GM21515 (cell line): ENCODE results near the gene STAT3.
A peak's percentile ranks its signal among the peaks of the same experiment; 100 is the strongest.
"Not testable (repeated sequence)": the region's sequence is repeated elsewhere in the genome, so short reads cannot be mapped to it uniquely, and the experiment has no call there.

ENCODE experiments used
- ATAC-seq: cut with Tn5 transposase; IDR thresholded peaks from one replicate; pipeline ENCODE4 v1.9.1; 2021; ENCODE audit not compliant: unreplicated experiment

The STAT3 gene

DNA sequence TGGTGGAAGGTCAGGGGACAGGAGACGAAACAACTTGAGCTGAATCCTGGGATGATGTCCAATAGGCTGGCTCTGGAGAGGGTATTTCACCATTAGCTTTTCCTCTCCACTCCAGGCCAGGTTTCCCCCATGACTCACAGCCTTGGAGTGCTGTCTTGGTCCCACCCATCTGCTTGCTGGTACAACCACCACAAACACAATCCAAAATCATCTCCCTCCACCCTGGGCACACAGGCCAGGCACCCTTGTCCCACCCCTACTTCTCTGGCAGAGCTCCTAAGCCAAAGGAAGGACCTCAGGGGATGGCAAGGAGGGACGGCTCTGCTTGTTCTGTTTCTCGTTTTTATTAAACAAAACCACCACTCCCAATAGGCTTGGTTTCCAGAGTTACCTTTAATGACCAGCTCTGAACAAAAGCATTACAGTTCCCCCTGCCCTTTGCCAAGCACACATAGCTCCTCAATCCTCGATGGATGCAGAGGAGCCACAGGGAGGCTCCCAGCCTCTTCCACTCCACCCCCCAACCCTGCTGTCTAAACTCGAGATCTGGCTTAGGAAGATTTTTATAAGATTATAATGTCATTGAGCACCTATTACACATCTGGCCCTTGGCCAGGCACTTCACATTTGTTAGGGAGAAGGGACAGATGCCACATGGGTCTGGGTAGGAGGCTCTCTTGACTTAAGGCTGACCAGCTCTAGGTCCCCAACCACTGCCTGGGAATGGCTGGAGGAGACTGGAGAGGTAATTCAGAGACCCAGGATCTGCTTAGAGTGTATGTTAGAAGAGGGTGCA lies 21.5 kb upstream of the STAT3 start:
- ATAC-seq: no peak

DNA sequence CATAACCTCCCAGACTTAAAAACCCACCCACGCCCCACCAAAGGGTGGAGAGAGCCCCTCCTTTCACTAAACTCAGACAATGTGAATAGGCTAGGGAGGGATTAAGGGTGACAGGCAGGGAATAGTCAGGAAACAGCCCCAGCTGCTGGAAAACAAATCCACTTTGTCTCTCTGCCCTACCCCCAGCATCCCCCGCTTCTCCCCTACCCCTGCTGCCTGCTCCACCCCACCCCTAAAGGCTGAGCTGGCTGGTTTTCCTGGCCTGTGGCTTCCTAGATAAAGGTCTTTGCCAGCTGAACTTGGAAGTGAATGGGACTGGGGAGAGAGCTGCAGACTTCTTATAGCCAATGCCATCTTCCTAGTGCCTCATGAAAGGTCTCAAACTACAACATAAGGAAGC lies 19.8 kb upstream of the STAT3 start:
- no peak for ATAC-seq

DNA sequence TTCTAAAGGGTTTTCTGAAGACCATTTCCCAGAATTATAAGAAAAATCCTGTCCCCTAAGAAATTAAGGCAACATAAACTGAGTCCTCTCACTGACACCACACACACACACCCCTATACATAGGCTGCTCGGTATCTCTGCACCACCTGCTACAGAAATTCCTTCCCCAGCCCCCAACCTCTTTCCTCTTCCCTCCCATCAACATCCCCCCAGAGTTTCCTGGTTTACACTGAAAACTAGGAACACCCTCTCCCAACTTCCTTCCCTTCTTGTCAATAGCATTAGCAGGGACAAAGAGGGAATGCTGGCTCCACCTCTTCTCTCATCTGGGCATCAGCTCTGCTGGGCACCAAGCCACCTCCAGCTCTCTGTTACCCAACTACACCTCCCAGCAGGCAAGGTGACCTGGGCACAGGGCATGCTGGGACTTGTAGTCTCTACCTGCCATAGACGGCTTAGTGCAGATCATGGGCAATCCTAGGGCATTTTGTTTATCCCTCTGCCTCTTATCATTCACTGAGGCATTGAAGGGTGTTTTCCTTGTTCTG lies 19.1 kb upstream of the STAT3 start:
- ATAC-seq: no peak

DNA sequence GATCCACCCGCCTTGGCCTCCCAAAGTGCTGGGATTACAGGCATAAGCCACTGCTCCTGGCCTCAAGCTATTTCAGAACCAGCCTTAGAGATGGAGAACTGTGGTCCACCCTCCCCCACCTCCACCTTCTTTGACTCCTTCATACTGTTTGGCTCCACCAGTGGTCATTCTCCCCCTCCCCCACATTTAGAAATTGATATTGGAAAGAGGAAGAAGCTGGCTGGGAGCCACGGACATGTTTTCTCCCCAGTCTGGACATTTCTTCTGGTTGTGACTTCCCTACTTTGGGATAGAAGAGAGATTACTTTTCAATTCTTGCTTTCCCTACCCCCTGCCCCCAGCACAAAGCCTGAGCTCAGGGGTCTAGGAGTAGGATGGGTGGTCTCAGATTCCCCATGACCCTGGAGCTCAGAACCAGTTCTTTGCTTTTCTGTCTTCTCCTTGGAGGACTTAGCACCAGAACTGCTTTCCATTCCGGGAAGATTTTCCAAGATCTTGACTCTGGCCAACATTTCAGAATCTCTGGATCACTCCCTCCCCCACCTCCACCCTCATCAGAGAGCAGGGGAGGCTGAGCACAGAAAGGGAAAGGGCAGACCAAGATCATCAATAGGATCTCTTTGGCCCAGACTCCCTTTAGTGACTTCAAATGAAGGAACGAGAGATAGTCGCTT lies 18.5 kb upstream of the STAT3 start:
- ATAC-seq: no peak

DNA sequence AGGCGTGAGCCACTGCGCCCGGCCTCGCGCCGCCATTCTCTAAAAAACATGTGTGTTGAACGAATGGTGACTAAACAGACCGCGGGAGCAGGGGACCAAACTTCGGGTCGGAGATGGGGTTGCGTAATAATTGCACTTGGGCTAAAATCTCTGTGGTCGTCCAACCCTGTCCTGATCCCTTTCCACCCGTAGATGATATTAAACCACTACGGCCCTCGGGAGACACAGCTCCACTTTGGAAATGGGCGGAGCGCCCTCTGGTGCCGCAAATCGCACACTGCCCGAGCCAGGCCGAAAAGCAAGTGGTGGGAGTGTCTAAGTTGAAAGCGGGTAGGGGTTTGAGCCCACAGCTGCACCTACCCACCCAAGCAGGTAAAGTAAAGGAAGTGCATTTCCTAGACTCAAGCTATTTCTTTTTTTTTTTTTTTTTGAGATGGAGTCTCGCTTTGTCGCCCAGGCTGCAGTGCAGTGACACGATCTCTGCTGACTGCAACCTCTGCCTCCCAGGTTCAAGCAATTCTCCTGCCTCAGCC lies 17.8 kb upstream of the STAT3 start:
- no peak for ATAC-seq

DNA sequence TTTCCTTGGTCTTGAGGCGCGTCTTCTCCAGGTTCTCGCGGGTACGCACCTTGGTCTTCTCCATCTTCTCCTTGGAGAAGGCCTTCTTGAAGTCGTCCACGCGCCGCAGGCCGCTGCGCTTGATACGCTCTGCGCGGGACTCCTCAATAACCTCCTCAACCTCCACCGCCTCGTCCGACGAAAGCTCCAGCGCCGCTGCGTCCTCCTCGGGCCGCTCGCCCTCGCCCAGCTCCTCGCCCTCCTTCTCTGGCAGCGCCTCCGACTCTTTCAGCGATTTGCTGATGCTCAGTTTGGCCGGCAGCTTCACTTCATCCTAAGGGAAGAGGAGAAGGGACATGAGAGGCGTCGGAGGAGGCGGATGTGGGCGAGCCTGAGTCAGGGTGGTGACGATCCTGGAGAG lies 16.8 kb upstream of the STAT3 start:
- no peak for ATAC-seq

DNA sequence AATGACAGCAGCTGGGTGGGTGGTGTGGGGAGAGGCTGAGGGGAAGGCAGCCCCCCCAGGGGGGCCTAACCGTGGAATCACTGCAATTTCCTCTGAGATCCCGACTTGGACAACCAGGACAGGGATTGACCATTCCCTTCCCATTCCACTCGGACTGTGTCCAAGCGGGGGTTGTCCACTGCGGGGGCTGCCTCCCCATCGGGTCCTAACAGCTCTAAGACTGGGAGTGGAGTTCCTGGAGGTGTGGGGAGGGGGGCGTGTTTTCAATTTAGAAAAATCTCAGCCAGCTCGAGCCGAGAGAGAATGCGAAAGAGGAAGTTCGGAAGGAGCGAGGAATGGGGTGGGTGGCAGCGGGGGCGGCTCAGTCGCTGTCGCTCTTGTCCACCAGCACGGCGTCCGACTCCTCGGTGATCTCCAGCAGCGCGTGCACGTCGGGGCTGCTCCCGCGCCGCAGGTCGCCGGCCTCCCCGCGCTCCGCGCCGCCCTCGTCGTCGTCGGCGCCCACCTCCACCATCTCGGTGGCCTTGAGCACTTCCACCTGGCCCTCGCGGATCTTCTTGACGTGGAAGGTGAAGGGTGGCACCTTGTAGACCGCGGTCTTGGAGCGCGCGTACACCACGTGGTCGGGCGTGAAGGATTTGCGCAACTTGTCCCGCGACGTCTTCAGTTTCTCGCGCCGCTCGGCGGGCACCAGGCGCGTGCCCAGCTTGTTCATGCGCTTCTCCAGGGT lies 16.2 kb upstream of the STAT3 start:
- no peak for ATAC-seq

DNA sequence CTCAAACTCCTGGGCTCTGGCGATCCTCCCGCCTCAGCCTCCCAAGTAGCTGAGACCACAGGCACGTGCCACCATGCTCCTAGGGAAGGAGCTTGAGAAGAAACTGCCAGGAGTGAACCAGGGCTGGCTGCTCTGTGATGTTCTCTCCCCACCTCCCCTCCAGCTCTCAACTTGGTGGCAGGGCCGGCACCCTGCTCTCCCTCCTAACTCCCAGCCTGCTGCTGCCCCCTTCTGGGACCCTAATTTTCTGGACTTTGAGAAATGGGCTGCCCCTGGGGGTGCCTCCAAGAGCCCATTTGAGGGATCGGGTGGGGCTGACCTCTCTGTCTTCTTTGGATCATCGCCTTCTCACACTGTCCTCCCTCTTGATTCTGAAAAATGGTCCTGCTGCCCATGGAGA lies 14.9 kb upstream of the STAT3 start:
- no peak for ATAC-seq

DNA sequence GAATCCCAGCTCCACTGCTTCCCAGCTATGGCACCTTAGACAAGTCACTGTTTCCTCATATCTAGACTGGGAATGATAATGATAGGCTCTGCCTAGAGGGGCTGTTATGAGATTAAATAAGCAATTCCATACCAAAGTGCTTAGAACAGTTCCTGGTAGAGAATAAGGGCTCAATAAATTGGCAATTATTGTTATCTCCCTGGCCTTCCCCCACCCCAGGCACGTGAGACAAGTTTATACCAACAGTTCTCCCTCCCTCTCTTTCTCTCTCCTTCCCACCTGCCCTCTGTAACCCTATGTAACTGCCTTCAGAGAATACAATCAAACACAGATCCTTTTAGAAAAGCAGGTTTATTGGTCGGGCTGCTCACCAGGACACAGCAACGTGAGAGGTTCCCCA lies 13.9 kb upstream of the STAT3 start:
- ATAC-seq: no peak

DNA sequence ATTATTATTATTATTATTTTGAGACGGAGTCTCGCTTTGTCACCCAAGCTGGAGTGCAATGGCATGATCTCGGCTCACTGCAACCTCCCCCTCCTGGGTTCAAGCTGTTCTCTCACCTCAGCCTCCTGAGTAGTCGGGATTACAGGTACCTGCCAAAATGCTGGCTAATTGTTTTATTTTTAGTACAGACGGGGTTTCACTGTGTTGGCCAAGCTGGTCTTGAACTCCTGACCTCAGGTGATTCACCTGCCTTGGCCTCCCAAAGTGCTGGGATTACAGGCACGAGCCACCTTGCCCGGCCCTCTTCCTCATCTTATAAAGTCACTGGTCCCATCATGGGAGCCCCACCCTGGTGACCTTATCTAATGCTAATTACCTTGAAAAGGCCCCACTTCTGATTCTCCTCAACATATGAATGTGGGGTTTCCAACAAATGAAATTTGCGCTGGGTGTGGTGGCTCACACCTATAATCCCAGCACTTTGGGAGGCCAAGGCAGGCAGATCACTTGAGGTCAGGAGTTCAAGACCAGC lies 12.7 kb upstream of the STAT3 start:
- ATAC-seq: not testable (repeated sequence)

DNA sequence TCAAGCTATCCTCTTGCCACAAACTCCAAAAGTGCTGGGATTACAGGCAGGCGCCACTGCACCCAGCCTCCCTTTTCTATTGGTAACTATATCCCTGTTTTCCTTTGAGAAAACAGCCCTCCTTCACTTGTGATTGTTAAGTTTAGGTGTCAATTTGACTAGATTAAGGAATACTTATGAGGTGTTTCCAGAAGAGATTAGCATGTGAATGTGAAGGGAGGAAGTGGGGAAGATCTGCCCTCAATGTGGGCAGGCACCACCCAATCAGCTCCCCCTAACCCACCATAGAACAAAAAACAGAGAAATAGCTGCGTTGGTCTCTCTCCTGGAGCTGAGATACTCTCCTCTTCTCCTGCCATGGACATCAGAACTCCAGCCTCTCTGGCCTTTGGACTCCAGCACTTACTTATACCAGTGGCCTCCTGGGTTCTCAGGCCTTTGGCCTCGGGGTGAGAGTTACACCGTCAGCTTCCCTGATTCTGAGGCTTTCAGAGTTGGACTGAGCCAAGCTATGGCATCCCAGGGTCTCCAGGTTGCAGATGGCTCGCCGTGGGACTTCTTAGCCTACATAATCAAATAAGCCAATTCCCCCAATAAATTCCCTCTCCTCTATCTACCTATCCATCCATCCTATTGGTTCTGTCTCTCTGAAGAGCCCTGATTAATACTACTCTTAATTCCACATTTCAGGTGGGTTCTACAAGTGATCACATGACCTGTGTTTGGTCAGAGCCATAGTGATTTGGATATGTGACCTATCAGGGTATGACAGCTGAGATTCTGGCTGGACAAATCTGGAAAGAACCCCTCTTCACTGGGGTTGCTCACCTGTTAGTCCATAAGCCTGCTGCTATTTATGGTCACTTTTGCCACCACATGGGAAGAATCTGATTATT lies 12.0 kb upstream of the STAT3 start:
- no peak for ATAC-seq

DNA sequence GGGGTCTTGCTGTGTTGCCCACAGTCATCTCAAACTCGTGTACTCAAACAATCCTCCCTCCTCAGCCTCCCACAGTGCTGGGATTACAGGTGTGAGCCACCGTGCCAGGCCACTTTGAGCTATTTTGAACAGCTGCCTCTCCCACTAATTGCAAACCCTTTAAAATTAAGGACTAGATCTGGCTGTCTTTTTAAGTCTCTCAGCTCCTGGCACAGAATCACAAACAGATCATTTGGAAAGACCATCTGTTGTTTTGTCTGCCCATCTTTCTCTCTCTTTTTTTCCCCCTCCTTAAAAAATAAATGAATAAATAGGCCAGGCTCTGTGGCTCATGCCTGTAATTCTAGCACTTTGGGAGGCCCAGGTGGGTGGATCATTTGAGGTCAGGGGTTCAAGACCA lies 10.9 kb upstream of the STAT3 start:
- ATAC-seq: no peak

DNA sequence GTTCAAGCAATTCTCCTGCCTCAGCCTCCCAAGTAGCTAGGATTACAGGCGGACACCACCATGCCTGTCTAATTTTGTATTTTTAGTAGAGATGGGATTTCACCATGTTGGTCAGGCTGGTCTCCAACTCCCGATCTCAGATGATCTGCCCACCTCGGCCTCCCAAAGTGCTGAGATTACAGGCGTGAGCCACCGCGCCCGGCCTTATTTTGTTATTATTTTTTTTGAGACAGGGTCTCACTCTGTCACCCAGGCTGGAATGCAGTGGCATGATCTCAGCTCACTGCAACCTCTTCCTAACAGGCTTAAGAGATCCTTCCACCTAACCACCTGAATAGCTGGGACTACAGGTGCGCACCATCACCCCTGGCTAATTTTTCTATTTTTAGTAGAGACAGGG lies 7.4 kb upstream of the STAT3 start:
- ATAC-seq: not testable (repeated sequence)

DNA sequence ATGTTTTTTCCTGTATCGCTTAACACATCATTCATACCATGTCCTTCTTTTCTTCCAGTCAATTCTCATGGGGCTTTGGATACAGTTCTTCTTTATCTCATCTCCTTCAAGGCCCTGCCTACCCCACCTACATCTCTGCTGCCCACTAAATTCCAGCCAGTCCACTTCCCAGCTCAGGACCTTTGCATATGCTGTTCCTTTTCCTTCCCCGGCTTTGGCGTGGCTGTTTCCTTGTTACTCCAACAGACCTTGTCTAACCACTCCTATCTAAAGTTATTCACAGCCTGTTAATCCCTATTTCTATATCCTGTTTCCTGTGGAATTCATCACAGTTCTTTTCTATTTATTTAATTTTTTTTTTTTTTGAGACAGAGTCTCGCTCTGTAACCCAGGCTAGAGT lies 6.6 kb upstream of the STAT3 start:
- no peak for ATAC-seq

DNA sequence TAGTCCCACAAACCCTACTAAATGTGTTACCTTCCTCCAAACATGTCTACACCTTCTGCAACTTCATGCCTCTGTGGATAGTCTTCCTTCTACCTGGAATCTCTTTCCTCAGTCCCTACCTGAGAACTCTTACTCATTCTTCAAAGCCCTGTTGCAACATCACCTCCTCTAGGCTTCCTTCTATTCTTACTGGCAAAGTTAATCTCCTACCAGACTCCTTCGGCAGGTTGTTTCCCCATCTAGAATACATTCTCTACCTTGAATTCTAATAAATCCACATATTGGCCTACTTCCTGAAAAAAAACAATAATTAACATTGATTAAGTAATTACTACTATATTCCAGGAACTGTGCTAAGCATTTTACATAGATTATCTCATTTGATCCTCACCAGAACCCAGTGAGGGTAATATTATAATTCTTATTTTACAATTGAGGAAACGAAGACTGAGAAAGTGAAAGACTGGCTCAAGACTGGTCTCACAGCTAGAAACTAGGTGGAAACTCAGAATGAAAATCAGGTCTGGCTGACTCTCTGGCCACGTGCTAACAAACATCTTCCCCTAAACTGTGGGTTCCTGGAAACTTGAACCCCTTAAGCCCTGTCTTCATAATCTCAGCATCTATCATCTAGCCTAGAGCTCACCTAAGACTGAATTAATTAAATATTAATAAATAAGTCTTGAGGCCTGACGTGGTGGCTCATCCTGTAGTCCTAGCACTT lies 4.6 kb upstream of the STAT3 start:
- ATAC-seq: no peak

DNA sequence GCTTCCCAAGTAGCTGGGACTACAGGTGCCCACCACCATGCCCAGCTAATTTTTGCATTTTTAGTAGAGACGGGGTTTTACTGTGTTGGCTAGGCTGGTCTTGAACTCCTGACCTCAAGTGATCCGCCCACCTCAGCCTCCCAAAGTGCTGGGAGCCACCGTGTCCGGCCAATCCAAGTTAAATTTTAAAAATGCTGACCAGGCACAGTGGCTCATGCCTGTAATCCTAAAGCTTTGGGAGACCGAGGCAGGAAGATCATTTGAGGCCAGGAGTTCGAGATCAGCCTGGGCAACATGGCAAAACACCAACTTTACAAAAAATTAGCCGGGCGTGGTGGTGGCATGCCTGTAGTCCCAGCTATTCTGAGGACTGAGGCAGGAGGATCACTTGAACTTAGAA lies 3.2 kb upstream of the STAT3 start:
- ATAC-seq: not testable (repeated sequence)

DNA sequence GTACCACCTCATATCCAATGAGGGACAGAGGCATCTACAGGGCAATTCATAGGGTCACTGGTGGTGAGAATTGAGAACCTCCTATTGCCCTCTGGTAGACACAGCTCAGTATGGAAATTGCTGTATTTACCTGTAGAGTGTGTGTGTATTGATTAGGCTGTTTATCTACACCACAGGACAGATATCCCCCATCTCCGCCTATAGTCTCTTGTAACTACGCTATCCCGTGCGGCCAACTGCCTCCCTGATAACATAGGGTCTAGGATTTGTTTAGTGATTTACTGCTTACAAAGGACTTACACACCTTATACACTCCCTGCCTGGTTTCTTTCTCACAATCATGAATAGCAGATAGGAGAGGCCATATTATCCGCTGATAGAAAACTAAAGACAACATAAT lies 1.7 kb upstream of the STAT3 start:
- ATAC-seq: no peak

DNA sequence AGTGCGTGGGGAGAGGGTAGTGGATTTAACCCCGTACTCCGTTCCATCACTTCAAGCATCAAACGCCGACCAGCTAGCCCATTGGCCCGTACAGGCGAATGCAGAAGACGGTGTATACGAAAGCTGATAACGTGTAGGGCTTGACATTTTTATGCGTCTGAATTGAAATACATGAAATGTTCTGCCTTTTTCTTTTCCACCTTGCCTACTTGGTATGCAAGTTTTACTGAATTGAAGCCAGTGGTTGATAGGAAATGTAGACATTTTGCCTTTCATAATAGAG lies 834 bp upstream of the STAT3 start:
- ATAC-seq: no peak

DNA sequence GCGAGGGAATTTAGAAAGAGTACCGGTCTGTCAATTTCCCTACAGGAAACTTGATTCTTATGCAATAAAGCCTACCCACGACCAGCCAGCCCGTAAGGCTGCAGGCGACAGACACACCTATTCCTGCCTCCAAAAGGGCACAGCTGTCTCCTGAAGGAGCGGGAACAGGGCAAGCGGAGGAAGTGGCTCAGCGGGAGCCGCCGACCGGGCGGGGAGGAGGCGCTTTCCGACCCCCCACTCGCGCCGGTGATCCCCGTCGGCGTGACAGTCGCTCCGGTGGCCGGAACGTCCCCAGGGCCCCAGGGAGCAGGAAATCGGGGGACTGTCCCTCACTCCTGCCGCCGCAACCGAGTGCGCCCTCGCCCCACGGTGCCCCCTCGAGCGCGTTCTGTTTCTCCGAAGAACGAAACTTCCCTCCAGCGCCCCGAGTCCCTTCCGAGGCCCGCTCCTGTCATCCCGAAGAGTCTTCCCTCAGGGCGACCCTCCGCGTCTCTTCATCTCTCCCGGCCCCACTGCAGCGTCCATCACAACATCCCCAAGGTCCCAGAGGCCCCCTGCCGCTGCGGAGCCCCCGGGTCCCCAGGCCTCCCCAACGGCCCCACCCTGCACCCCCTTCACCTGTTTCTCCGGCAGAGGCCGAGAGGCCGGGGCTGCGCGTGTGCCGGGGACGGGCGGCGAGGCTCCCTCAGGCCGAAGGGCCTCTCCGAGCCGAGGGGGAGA lies 421 bp downstream of the STAT3 start:
- peak; percentile 3 for ATAC-seq
